Ramos (cell line): ENCODE results near the gene COL5A1.

Experiments
- in situ Hi-C: fragments of 300-500 bp; cut with MboI; formaldehyde crosslinking; loops from one replicate; pipeline ENCODE4 v1.14.3; 2022; ENCODE audit warnings: low sequenced_read_pairs; ENCODE audit not compliant: unreplicated experiment

The COL5A1 gene

GRCh38 chr9:134776080-134776796 lies 134.6 kb downstream of the COL5A1 start:
- in situ Hi-C loops = no loop called here

- in situ Hi-C loops = no loop called here
Measured at GRCh38 chr9:134777153-134777552, 135.6 kb downstream of the COL5A1 start.

- in situ Hi-C loops = no loop called here
Measured at GRCh38 chr9:134778156-134778555, 136.6 kb downstream of the COL5A1 start.

GRCh38 chr9:134778841-134779411 lies 137.3 kb downstream of the COL5A1 start:
- in situ Hi-C loops = no loop called here

DNA sequence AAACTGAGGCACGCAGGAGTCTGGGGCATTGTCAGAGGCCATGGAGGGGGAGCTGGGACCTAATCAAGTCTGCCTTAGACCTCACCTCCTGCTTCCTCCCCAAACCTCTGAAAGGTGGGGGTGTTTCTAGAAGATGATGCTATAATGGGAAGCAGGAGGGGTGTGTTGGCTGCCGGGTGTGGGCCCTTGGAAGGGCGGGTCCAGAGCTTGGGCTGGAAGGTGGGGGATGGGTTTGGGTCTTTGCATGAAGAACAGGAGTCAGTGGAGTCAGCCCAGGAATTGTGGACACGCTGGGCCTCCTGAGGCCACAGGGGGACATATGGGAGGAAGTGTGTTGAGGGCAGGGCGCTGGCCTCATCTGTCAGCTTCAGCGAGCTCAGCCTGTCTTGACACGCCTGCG lies 138.0 kb downstream of the COL5A1 start:
- in situ Hi-C loops = loop anchor here (5.0 kb wide), 1 partner anchor 203 kb away; no protein-coding TSS in a partner anchor

- in situ Hi-C loops = loop anchor here (5.0 kb wide), 1 partner anchor 201 kb away; no protein-coding TSS in a partner anchor
Measured at GRCh38 chr9:134781591-134782302, 140.1 kb downstream of the COL5A1 start.

DNA sequence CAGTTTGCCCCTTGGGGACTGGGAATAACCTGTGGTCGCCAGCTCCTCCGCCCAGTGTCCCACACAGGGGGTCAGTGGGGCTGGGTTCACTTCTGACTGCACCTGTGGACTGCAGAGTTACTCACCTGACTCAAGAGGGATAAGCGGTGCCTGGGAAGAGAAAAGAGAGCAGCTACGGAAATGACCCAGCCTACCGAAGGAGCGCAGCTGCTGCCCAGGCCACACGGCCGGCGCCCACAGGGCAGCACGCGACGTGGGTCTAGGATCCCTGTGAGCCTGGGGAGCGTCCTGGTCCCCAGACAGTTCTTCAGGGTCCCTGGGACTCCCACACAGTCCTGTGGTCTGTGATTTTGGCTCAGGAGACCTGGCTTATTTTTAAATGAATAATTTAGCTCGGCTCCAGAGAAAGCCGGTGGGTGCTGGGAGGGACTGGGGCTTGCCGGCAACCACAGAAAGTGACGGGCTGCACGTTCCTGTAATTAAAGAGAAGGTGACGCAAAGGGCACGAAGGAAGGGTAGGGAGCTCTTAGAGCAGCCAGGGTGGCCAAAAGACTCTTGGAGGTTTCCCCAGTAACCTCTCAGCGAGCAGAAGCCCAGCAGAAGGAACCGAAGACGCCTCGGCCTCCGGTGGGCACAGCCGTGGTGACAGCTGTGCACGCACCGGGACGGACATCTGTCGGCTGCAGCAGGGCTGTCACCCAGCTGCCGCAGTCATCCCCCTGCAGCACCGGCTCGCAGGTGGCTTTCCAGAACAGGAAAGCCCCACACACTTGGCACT lies 141.5 kb downstream of the COL5A1 start:
- in situ Hi-C loops = loop anchor here (5.0 kb wide), 1 partner anchor 199 kb away; no protein-coding TSS in a partner anchor

- in situ Hi-C loops = loop anchor here (5.0 kb wide), 1 partner anchor 199 kb away; no protein-coding TSS in a partner anchor
Measured at GRCh38 chr9:134783699-134784039, 142.1 kb downstream of the COL5A1 start.

DNA sequence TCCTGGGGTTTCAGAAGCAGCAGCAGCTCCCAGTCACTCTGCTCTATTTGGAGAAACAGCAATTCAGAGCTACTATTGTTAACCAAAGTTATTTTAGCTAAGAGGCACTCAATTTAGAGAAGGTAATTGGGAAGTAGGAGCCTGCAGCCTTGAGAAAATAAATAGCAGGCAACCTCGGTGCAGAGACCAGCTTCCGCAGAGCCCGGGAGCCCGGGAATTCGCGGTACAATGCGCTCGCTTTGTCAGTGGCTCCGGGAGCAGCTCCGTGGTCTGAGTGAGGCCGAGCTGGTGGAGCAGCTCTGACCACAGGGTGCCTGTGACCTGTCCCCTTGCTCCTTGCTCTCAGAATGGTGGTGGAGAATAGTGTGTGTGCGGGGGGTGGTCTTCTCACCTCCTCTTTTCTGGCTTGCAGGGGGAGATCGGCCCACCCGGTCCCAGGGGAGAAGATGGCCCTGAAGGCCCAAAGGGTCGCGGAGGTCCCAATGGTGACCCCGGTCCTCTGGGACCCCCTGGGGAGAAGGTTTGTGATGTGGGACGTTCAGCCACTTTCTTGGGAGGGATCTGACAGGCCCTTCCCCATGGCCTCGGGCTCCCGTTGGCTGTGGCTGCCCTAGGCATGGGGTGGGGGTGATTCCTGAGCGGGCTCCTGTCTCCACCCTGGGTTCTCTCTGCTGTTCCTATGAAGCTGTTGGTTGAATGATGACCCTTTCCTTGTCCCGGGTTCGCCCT lies 143.1 kb downstream of the COL5A1 start:
- in situ Hi-C loops = loop anchor here (5.0 kb wide), 1 partner anchor 198 kb away; no protein-coding TSS in a partner anchor

- in situ Hi-C loops = no loop called here
Measured at GRCh38 chr9:134785325-134786108, 143.9 kb downstream of the COL5A1 start.

- in situ Hi-C loops = no loop called here
Measured at GRCh38 chr9:134787601-134788531, 146.3 kb downstream of the COL5A1 start.

DNA sequence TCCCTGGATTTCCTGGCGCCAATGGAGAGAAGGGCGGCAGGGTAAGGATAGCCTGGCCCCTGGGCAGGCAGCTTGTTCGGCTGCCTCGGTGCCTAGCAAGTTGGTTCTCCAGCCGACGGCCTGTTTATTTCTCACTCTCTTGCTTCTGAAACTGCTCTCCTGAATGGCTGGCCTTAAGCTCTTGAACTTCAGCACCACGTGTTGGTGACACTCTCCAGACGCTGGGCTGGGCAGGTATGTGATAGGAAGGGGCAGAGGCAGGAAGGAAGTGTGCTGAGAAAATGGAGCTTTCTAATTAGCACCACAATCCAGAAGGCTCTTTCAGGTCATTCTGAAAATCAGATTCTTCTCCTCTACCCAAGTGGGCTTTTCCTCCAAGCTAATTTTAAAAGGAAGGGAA lies 147.6 kb downstream of the COL5A1 start:
- in situ Hi-C loops = no loop called here

DNA sequence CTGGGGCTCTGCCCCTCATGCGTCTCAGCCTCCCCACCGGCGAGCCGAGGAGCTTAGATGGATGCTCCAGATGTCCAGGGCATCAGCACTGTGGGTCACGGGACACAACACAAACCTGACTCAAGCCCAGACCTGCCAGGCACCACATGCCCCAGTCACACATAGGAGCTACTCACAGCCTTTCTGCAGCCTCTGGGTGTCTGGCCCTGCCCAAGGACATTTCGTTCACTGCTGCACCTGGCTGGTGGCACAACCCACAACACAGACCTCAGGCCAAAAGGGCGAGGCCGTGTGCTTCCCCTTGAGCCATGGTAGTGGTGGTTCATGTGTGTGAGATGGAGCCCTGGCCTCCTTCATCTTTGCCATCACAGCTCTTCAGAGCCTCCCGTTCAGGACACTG lies 149.4 kb downstream of the COL5A1 start:
- in situ Hi-C loops = no loop called here

- in situ Hi-C loops = no loop called here
Measured at GRCh38 chr9:134792627-134793026, 151.0 kb downstream of the COL5A1 start.

GRCh38 chr9:134793288-134794188 lies 151.9 kb downstream of the COL5A1 start:
- in situ Hi-C loops = no loop called here

DNA sequence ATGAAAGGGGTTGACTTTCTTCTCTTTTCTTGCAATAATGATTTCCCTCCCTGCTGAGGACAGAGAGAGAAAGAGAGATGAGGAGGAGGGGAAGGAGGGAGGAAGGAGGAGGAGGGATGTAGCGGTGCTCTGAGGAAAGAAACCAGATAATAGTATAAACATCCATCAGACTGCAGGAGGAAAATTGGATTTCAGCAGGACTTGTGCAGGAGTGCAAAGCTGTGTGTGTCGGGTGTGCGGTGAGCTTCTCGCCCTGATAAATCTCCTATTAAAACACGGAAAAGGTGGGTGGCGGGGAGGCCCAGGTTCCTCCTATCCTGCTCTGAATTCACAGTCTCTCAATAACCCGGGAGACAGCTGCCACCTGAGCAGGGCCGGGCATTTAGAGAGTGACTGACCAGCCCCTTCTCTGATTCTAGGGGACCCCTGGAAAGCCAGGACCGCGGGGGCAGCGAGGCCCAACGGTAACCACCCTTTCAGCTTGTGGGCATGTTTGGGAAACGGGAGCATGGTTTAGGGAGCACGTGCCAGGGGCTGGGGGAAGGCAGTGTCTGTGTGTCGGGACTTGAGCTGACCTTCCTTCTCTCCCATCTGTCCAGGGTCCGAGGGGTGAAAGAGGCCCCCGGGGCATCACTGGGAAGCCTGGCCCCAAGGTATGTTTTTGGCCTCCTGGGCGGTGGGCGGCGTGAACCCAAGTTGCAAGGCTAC lies 153.2 kb downstream of the COL5A1 start:
- in situ Hi-C loops = no loop called here
